Measurements from ENCODE around the gene SPRYD3.
A peak's percentile ranks its signal among the peaks of the same experiment; 100 is the strongest.

SPRYD3 gene

GRCh38 chr12:53046655-53047220, 32.5 kb downstream of the SPRYD3 start (continued):
- TF ChIP-seq ZSCAN30 (tag by site-specific recombination; IDR thresholded peaks at IDR 0.05) (no peak), KLF17 (tag by site-specific recombination; IDR thresholded peaks at IDR 0.05) (peak; percentile 89; the same call in 1 of the 2 replicates), ZBTB48 (tag by site-specific recombination; IDR thresholded peaks at IDR 0.05) (peak; percentile 73), ZBTB26 (tag by site-specific recombination; optimal IDR thresholded peaks at IDR 0.05) (peak; percentile 73), MZF1 (tag by site-specific recombination; IDR thresholded peaks at IDR 0.05; ENCODE audit: borderline replicate concordance) (no peak; the same call in 1 of the 2 replicates), ZNF423 (tag by site-specific recombination; IDR thresholded peaks at IDR 0.05) (no peak; the same call in 1 of the 2 replicates), SP3 (tag by site-specific recombination; IDR thresholded peaks at IDR 0.05) (peak; percentile 79), ZNF670 (tag by site-specific recombination; IDR thresholded peaks at IDR 0.05; ENCODE audit: low read depth) (no peak), GLIS2 (tag by site-specific recombination; IDR thresholded peaks at IDR 0.05) (peak; percentile 91), ZNF394 (tag by site-specific recombination; IDR thresholded peaks at IDR 0.05; ENCODE audit: borderline replicate concordance) (no peak), ZNF600 (tag by site-specific recombination; IDR thresholded peaks at IDR 0.05) (peak; percentile 39), ZNF16 (tag by site-specific recombination; IDR thresholded peaks at IDR 0.05; ENCODE audit: low read depth) (no peak), ZNF549 (tag by site-specific recombination; IDR thresholded peaks at IDR 0.05) (no peak)

DNA sequence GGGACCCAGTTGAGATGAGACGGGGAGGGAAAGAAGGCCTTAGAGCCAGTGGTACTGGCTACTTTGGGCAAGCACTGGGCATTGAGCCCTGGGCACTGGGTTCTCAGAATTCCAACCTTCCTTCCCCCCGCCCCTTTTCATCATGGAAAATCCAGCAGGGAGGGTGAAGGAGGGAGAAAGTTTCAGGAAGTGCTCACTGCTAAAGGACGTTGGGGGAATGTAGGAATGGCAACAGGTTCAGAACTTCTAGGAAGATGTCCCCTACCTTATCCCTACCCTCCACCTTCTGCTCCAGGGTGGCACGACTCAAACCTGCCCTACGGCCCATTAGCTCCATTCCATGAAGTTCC, 33.5 kb downstream of the SPRYD3 start:
- peak; percentile 39; the same call in 1 of the 2 replicates for TF ChIP-seq SCRT1 (tag by site-specific recombination; IDR thresholded peaks at IDR 0.05; ENCODE audit: borderline replicate concordance)
- no peak for TF ChIP-seq ZSCAN5A (tag by site-specific recombination; IDR thresholded peaks at IDR 0.05)
- TF ChIP-seq ZBTB8A (tag by site-specific recombination; IDR thresholded peaks at IDR 0.05), result no peak
- TF ChIP-seq IKZF3 (tag by site-specific recombination; IDR thresholded peaks at IDR 0.05), result 0 out of 2 replicates have a peak, but pooled peaks have one; percentile 13
- peak; percentile 75 for TF ChIP-seq SCRT2 (tag by site-specific recombination; IDR thresholded peaks at IDR 0.05)
- Histone ChIP-seq H3K36me3 (ENCODE audit: control insufficient read depth in 2 of 2, insufficient read depth in 1 of 2, low read length in 2 of 2) (peaks cover 0 to 13% of the 10 kb centered on the region in 2 experiments; a peak in 1 of 3 replicates), H3K27ac (ENCODE audit: extremely low read depth, low read depth, low read length) (no peak overlapping the region), H3K9me3 (ENCODE audit: control insufficient read depth, insufficient read depth, low read depth, low read length) (no peaks in the 10 kb centered on the region), H3K4me1 (ENCODE audit: control insufficient read depth, insufficient read depth, low read length) (peaks cover 29% of the 10 kb centered on the region), H3K4me3 (ENCODE audit: low read depth, low read length) (no peak overlapping the region)
- ChIA-PET CTCF (interaction anchor here (0.7 to 1.9 kb wide), 3 partner anchors 10 to 161 kb away, joined by 3 to 5 read pairs (median 4); no protein-coding TSS in a partner anchor), POLR2A (interaction anchor here (1.0 to 1.3 kb wide), 2 partner anchors 9 to 34 kb away, joined by 3 to 4 read pairs; partner anchors contain the start of gene SPRYD3)

GRCh38 chr12:53044896-53045695, 34.1 kb downstream of the SPRYD3 start:
- Histone ChIP-seq H3K4me1 (ENCODE audit: control insufficient read depth, insufficient read depth, low read length) (peaks cover 24% of the 10 kb centered on the region), H3K36me3 (ENCODE audit: control insufficient read depth in 2 of 2, insufficient read depth in 1 of 2, low read length in 2 of 2) (peaks cover 0 to 16% of the 10 kb centered on the region in 2 experiments; a peak in 1 of 3 replicates), H3K27ac (ENCODE audit: extremely low read depth, low read depth, low read length) (no peak overlapping the region), H3K9me3 (ENCODE audit: control insufficient read depth, insufficient read depth, low read depth, low read length) (no peaks in the 10 kb centered on the region), H3K4me3 (ENCODE audit: low read depth, low read length) (no peak overlapping the region)
- ChIA-PET POLR2A (interaction anchor here (1.6 to 1.9 kb wide), 2 partner anchors 10 to 39 kb away, joined by 6 to 18 read pairs; partner anchors contain the start of gene EIF4B), CTCF (interaction anchor here (0.7 to 1.9 kb wide), 5 partner anchors 9 to 160 kb away, joined by 3 to 7 read pairs (median 5); no protein-coding TSS in a partner anchor)
- TF ChIP-seq, protein P1, sequence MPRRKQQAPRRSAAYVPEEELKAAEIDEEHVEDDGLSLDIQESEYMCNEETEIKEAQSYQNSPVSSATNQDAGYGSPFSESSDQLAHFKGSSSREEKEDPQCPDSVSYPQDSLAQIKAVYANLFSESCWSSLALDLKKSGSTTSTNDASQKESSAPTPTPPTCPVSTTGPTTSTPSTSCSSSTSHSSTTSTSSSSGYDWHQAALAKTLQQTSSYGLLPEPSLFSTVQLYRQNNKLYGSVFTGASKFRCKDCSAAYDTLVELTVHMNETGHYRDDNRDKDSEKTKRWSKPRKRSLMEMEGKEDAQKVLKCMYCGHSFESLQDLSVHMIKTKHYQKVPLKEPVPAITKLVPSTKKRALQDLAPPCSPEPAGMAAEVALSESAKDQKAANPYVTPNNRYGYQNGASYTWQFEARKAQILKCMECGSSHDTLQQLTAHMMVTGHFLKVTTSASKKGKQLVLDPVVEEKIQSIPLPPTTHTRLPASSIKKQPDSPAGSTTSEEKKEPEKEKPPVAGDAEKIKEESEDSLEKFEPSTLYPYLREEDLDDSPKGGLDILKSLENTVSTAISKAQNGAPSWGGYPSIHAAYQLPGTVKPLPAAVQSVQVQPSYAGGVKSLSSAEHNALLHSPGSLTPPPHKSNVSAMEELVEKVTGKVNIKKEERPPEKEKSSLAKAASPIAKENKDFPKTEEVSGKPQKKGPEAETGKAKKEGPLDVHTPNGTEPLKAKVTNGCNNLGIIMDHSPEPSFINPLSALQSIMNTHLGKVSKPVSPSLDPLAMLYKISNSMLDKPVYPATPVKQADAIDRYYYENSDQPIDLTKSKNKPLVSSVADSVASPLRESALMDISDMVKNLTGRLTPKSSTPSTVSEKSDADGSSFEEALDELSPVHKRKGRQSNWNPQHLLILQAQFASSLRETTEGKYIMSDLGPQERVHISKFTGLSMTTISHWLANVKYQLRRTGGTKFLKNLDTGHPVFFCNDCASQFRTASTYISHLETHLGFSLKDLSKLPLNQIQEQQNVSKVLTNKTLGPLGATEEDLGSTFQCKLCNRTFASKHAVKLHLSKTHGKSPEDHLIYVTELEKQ (tag by site-specific recombination; IDR thresholded peaks at IDR 0.05; ENCODE audit: borderline replicate concordance), result no peak
- TF ChIP-seq ZNF776 (tag by site-specific recombination; IDR thresholded peaks at IDR 0.05; ENCODE audit: borderline replicate concordance) (no peak), ZNF629 (tag by site-specific recombination; IDR thresholded peaks at IDR 0.05) (no peak), ZNF175 (tag by site-specific recombination; IDR thresholded peaks at IDR 0.05) (no peak), KLF16 (tag by site-specific recombination; IDR thresholded peaks at IDR 0.05) (no peak), ZNF266 (tag by site-specific recombination; IDR thresholded peaks at IDR 0.05; ENCODE audit: low read depth) (no peak)
